Tibial artery (tissue), 4 donors: ENCODE measurements around the gene COL4A2.

ENCODE experiments used
- DNase-seq, 2 donors: peaks; one replicate each; pipeline ENCODE4 v3.0.0-alpha.2; 2019
- H3K27ac ChIP-seq, 2 donors: fragments of 200-600 bp; sonication (generic) in 1 of 2; 1 replicate in 1 of 2; 2 replicates in 1 of 2; pipeline ENCODE4 v1.5.1; 2018 to 2019; ENCODE audit warnings: mild to moderate bottlenecking in 1 of 2
- H3K27me3 ChIP-seq, 2 donors: fragments of 200-600 bp; sonication (generic) in 1 of 2; one replicate each; pipeline versions ENCODE4 v1.5.1 to v1.6.0; 2016 to 2019
- H3K36me3 ChIP-seq, 3 donors: fragments of 200-600 bp; sonication (generic) in 2 of 3; one replicate each; pipeline ENCODE4 v1.5.1; 2016 to 2019; ENCODE audit warnings: mild to moderate bottlenecking in 2 of 3
- H3K4me1 ChIP-seq, 4 donors: fragments of 200-600 bp; sonication (generic) in 2 of 4; 1 replicate in 3 of 4; 2 replicates in 1 of 4; pipeline ENCODE4 v1.5.1; 2016 to 2019
- H3K4me3 ChIP-seq, 2 donors: fragments of 200-600 bp; sonication (generic) in 1 of 2; 1 replicate in 1 of 2; 2 replicates in 1 of 2; pipeline ENCODE4 v1.5.1; 2018 to 2019; ENCODE audit warnings: mild to moderate bottlenecking in 2 of 2
- H3K9me3 ChIP-seq, 3 donors: fragments of 200-600 bp; sonication (generic) in 1 of 3; one replicate each; pipeline ENCODE4 v1.5.1; 2016 to 2019
- CTCF ChIP-seq, 2 experiments: fragments of 200-600 bp in 1 of 2; fragments of 450-650 bp in 1 of 2; IDR thresholded peaks; one replicate each; pipeline ENCODE4 v1.5.1; 2017 to 2019; ENCODE audit warnings: antibody characterized with exemption in 2 of 2, mild to moderate bottlenecking in 1 of 2, moderate library complexity in 1 of 2
- intact Hi-C: fragments of 100-400 bp; cut with DNase I; formaldehyde crosslinking; loops from one replicate; pipeline ENCODE4 v1.15.0; 2023; ENCODE audit warnings: low total_unique reads

The COL4A2 gene

GRCh38 chr13:110436276-110436675, 129.2 kb downstream of the COL4A2 start:
- H3K27ac ChIP-seq, result peak overlapping the region; percentile 50 to 61
- no peak overlapping the region for H3K4me3 ChIP-seq
- peaks cover 0 to 47% (median 25%) of the 10 kb centered on the region in 4 donors for H3K4me1 ChIP-seq
- intact Hi-C loops, result loop anchor here (5.0 kb wide), 1 partner anchor 214 kb away; no protein-coding TSS in a partner anchor
- DNase-seq, result no peak
- H3K36me3 ChIP-seq, result peaks cover 74 to 85% (median 75%) of the 10 kb centered on the region in 3 donors
- TF ChIP-seq CTCF (IDR thresholded peaks at IDR 0.05), result no peak
- H3K9me3 ChIP-seq, result no peaks in the 10 kb centered on the region
- no peaks in the 10 kb centered on the region for H3K27me3 ChIP-seq

- no peaks in the 10 kb centered on the region for H3K9me3 ChIP-seq
- H3K4me1 ChIP-seq, result peaks cover 0 to 46% (median 23%) of the 10 kb centered on the region in 4 donors
- H3K4me3 ChIP-seq, result no peak overlapping the region
- H3K36me3 ChIP-seq, result peaks cover 72 to 83% (median 73%) of the 10 kb centered on the region in 3 donors
- H3K27me3 ChIP-seq, result no peaks in the 10 kb centered on the region
- no peak for TF ChIP-seq CTCF (IDR thresholded peaks at IDR 0.05)
- intact Hi-C loops, result loop anchor here (5.0 kb wide), 1 partner anchor 215 kb away; no protein-coding TSS in a partner anchor
- no peak for DNase-seq
- peak overlapping the region; percentile 50 to 61 for H3K27ac ChIP-seq
Observed at GRCh38 chr13:110436786-110437370, 129.8 kb downstream of the COL4A2 start.

- Histone ChIP-seq H3K4me1 (peaks cover 0 to 45% (median 19%) of the 10 kb centered on the region in 4 donors), H3K9me3 (no peaks in the 10 kb centered on the region), H3K36me3 (peaks cover 69 to 85% (median 73%) of the 10 kb centered on the region in 3 donors), H3K27me3 (no peaks in the 10 kb centered on the region), H3K4me3 (no peak overlapping the region), H3K27ac (peak overlapping the region; percentile 50 to 61)
- intact Hi-C loops, result loop anchor here (5.0 kb wide), 1 partner anchor 216 kb away; no protein-coding TSS in a partner anchor
- no peak for TF ChIP-seq CTCF (IDR thresholded peaks at IDR 0.05)
- peak in 1 of 2 donors; percentile 79 for DNase-seq
Observed at GRCh38 chr13:110438211-110438610, 131.1 kb downstream of the COL4A2 start.

- Histone ChIP-seq H3K9me3 (no peaks in the 10 kb centered on the region), H3K27ac (peak overlapping the region; percentile 50 to 61), H3K36me3 (peaks cover 69 to 79% (median 73%) of the 10 kb centered on the region in 3 donors), H3K4me1 (peaks cover 0 to 45% (median 20%) of the 10 kb centered on the region in 4 donors), H3K27me3 (no peaks in the 10 kb centered on the region), H3K4me3 (no peak overlapping the region)
- intact Hi-C loops, result loop anchor here (5.0 kb wide), 1 partner anchor 216 kb away; no protein-coding TSS in a partner anchor
- no peak for TF ChIP-seq CTCF (IDR thresholded peaks at IDR 0.05)
- no peak for DNase-seq
Observed at GRCh38 chr13:110438776-110439175, 131.7 kb downstream of the COL4A2 start.

- Histone ChIP-seq H3K9me3 (no peaks in the 10 kb centered on the region), H3K36me3 (peaks cover 55 to 75% (median 73%) of the 10 kb centered on the region in 3 donors), H3K4me3 (no peak overlapping the region), H3K27ac (peak overlapping the region; percentile 50 to 61), H3K4me1 (peaks cover 0 to 41% (median 20%) of the 10 kb centered on the region in 4 donors), H3K27me3 (no peaks in the 10 kb centered on the region)
- DNase-seq, result no peak
- no peak for TF ChIP-seq CTCF (IDR thresholded peaks at IDR 0.05)
- intact Hi-C loops, result no loop called here
Observed at GRCh38 chr13:110440946-110441731, 134.1 kb downstream of the COL4A2 start.
